SIG-M5 (cell line): ENCODE measurements around the gene DTWD2.
"Not testable (repeated sequence)": the region's sequence is repeated elsewhere in the genome, so short reads cannot be mapped to it uniquely, and the experiment has no call there.

ENCODE experiments used
- DNase-seq: peaks from one replicate; lab custom pipeline; 2025; lab: John Stamatoyannopoulos, UW

Gene DTWD2

DNA sequence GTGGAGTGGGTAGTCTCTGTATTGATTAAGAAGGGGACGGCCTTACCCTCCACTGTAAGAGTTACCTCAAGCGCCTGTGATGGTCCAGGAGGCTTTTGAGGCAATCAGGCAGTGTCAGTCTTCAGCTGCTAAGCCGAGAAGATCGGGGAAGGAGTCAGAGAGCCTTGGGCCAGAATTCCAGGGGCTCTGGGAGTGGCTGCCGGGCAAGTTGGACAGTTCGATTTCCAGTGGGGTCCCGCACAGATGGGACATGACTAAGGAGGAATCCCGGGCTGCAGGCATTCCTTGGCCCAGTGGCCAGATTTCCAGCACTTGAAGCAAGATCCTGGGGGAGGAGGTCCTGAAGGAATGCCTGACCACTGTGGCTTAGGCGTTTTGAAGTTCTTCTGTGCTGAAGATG is 38.0 kb downstream of the DTWD2 start:
- not testable (repeated sequence) for DNase-seq

DNA sequence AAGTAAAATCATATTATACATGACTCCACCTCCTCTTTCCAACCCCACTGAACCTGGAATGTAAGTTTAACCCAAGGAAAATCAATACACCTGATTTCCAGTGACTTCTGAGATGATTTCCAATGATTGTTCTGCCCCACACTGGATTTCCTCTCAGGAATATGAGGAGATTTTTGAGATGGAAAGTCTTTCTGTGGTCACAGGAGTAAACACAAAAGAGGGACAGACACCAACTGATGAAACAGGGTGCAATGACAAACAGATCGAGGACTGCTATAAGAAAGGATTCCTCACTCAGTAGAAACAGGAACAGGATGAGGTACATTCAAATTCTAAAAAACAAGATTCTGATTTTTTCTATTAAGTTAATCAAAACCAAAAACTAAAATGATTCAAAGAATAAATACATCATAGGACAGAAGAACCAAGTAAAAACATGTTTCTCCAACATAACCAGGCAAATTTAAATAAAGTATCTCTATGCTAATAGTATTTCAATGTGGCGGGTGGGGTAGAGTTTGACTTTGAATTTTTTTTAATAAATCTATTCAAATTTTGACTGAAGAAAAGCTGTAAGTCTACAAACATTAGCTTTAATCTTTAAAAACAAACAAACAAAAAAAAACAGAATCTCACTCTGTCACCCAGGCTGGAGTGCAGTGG is 42.1 kb downstream of the DTWD2 start:
- no peak for DNase-seq

GRCh38 chr5:118937393-118938061 is 50.8 kb downstream of the DTWD2 start:
- DNase-seq, result no peak

DNA sequence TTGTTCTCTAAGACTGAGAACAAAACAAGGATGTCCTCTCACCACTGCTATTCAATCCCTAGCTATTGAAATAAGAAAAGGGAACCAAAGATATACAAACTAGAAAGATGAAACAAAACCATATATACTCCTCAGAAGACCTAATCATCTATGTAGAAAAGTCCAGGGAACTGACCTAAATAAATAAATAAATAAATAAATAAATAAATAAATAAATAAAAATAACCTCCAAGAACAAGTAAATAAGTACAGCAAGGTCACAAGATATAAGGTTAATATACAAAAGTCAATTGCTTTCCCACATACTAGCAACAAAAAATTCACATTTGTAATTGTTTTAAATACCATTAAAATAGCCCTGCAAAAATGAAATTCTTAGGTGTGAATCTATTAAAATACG is 54.6 kb downstream of the DTWD2 start:
- DNase-seq, result no peak

DNA sequence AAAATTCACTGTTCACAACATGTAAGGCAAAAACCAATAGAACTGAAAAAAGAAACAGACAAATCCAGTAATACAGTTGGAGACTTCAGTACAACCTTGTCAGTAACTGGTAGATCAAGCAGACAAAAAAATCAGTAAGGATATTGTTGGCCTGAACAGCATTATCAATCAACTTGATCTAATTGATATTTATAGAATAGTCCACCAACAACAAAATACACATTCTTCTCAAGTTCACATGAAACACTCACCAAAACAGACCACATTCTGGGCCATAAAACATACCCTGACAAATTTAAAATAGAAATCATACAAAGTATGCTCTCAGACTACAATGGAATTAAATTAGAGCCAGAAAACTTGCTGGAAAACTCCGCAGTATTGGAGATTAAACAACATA is 56.8 kb downstream of the DTWD2 start:
- no peak for DNase-seq

- no peak for DNase-seq
These were observed 64.3 kb downstream of the DTWD2 start for GRCh38 chr5:118924006-118924389.

GRCh38 chr5:118923295-118924005 is 64.9 kb downstream of the DTWD2 start:
- no peak for DNase-seq

DNA sequence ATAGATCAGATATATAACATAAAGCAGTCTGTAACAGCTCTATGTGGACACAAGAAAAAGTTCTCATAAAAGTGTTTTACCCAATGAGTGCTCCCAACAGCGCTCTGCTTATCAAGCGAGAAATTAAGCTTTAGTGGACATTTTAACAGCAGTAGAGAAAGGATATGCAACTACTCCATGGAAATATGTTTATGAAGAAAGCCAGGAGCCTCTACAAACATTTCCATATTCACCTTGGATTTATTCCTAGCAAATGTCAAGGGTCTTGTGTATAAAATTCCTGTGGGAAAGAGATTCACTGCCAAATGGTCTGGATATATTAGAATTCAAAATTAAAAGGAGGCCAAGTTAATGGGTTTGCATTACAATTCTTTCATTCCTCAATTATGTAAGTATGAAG is 66.5 kb downstream of the DTWD2 start:
- DNase-seq, result no peak

GRCh38 chr5:118919016-118919415 is 69.3 kb downstream of the DTWD2 start:
- no peak for DNase-seq

- no peak for DNase-seq
These were observed 70.1 kb downstream of the DTWD2 start for GRCh38 chr5:118918232-118918631.

DNA sequence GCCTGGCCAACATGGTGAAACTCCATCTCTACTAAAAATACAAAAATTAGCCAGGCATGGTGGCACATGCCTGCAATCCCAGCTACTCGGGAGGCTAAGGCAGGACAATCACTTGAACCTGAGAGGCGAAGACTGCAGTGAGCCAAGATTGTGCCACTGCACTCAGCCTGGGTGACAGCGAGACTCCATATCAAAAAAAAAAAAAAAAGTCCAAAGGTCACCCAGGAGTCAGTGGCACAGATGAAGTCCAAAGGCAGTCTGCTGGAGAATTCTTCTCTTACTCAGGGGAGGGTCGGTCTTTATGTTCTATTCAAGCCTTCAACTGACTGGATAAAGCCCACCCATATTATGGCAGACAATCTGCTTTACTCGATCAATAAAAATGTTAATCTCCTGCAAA is 80.8 kb downstream of the DTWD2 start:
- DNase-seq, result not testable (repeated sequence)

GRCh38 chr5:118906947-118907346 is 81.4 kb downstream of the DTWD2 start:
- no peak for DNase-seq

- DNase-seq, result no peak
These were observed 83.2 kb downstream of the DTWD2 start for GRCh38 chr5:118905196-118905595.

GRCh38 chr5:118902656-118903438 is 85.5 kb downstream of the DTWD2 start:
- DNase-seq, result no peak

DNA sequence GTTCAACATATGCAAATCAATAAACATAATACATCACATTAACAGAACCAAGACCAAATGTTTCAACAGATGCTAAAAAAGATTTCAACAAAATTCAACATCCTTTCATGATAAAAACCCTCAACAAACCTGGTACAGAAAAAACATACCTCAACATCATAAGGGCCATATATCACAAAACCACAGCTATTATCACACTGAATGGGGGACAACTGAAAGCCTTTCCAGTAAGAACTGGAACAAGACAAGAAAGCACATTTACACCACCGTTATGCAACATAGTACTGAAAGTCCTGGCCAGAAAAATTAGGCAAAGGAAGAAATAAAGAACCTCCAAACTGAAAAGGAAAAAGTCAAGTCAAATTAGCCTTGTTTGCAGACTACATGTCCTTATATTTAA is 93.6 kb downstream of the DTWD2 start:
- DNase-seq, result no peak

- no peak for DNase-seq
These were observed 97.1 kb downstream of the DTWD2 start for GRCh38 chr5:118891252-118891651.

- no peak for DNase-seq
These were observed 99.2 kb downstream of the DTWD2 start for GRCh38 chr5:118889165-118889564.

DNA sequence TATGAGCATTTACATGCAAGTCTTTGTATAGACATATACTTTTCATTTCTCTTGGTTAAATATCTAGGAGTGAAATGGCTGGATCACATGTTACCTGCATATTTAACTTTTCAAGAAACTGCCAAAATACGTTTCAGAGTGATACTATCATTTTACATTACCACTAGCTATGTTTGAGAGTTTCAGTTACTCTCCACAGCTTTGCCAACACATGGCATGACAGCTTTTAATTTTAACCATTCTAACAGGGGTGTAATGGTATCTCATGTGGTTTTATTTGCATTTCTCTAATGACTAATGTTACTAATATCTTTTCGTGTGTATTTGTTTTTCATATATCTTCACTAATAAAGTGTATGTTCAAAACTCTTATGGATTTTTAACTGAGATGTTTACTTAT is 99.8 kb downstream of the DTWD2 start:
- no peak for DNase-seq

DNA sequence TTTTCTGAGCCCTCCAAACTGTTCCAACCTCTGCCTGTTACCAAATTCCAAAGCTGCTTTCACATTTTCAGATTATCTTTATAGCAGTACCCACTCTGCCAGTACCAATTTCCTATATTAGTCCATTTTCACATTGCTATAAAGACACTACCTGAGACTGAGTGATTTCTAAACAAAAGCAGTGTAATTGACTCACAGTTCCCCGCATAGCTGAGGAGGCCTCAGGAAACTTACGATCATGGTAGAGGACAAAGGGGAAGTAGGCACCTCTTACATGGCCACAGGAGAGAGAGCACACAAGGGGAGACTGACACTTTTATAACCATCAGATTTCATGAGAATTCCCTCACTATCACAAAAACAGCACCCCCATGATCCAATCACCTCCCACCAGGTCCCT is 105.0 kb downstream of the DTWD2 start:
- DNase-seq, result no peak

DNA sequence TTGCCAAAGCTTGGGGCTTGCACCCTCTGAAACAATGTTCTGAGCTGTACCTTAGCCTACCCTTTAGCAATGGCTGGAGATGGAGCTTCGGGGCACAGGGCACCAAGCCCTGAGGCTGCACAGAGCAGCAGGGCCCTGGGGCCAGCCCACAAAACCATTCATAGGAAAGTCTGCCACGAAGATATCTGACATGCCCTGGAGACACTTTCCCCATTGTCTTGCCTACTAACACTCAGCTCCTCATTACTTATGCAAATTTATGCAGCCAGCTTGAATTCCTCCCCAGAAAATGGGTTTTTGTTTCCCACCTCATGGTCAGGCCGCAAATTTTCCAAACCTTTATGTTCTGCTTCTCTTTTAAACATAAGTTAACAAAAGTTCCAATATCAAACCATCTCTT is 105.7 kb downstream of the DTWD2 start:
- no peak for DNase-seq

DNA sequence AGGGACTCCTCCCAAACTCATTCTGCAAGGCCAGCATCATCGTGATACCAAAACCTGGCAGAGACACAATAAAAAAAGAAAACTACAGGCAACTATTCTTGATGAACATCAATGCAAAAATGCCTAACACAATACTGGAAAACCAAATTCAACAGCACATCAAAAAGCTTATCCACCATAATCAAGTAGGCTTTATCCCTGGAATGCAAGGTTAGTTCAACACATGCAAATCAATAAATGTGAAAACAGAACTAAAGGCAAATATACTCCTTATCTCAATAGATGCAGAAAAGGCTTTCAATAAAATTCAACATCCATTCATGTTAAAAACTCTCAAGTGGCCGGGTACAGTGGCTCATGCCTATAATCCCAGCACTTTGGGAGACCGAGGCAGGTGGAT is 111.5 kb downstream of the DTWD2 start:
- DNase-seq, result not testable (repeated sequence)

DNA sequence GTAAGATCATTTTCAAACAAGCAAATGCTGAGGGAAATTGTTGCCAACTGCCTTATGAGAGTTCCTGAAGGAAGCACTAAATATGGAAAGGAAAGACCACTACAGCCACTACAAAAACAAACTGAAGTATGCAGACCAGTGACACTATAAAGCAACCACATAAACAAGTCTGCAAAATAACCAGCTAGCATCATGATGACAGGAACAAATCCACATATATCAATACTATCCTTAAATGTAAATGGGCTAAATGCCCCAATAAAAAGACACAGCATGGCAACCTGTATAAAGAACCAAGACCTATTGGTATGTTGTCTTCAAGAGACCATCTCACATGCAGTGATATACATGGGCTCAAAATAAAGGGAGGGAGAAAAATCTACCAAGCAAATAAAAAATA is 113.2 kb downstream of the DTWD2 start:
- DNase-seq, result no peak

DNA sequence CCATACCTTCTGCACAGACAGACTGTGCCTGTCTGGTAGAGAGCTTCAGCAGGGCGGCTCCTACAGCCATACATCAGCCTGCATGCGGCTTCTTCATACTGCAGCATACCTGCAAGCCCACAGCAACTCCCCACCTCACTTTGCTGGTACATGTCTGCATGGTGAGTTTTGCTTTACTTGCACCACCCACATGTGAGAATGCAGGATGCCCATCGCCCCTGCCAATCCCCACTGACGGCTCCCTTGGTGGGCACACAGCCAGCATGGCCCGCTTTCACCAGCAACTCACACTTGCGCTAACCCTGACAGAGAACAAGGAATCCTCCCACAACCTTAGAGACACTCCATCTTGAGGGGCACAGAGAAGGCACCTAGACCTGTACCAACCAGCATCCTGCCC is 114.9 kb downstream of the DTWD2 start:
- no peak for DNase-seq
